GM11168 (cell line): ENCODE results near the gene KRT3.

Source experiments
- in situ Hi-C: fragments of 300-500 bp; cut with MboI; formaldehyde crosslinking; loops from one replicate; pipeline ENCODE4 v1.12.0; 2022; ENCODE audit warnings: low sequenced_read_pairs; ENCODE audit not compliant: unreplicated experiment

Gene KRT3

DNA sequence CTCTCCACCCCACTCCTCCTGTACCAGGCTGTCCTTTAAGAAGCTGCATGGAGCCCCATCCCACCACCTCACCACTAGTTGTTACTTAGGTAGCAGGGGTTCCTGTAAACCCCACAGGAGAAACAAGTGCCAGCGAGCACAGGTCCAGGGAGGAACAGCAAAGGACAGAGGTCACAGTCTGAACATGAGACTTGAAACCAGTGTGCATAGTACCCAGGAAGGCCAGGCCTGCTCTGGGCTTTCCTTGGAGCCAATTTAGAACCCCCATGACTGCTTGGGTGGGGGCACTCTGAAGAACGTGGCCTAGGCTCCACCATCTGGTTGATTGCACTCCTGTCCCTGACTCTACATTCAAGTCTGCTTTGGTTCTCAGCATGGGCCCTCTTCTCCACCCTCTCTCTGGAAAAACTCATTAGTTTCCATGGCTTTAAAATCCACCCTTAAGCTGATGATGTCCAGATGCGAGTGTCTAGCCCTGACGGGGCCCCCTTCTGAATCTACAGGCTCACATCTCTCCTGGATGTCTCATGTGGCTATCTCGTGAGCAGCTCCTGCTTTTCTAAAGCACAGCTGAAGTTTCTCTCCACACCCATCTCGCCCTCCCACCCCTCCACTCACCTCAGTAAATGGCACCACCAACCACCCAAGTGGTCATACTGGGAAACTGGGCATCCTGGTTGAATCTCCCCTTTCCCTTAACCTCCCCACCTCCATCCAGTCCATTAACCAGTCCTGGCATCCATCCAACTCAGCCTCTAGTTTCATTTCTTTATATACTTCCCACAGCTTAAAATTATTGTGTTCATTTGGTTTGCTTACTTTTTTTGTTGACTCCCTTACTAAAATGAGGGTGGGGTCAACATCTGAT, 8.4 kb downstream of the KRT3 start:
- in situ Hi-C loops: no loop called here

DNA sequence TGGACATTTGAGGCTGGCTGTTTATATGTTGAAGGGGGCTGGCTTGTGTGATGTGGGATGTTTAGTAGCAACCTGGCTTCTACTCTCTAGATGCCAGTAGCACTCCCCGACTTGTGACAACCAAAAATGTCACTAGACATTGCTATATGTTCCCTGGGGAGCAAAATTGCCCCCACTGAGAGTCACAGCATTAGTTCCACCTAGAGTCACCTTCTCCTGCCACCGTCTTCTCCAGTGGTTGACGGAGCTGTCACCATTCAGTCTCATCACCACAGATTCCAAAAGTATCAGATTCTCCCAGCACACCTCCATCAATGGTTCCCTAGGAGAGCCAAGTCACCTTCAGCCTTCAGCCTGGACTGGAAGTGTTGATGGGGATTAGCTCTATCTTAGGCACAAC, 11.0 kb downstream of the KRT3 start:
- in situ Hi-C loops: no loop called here

DNA sequence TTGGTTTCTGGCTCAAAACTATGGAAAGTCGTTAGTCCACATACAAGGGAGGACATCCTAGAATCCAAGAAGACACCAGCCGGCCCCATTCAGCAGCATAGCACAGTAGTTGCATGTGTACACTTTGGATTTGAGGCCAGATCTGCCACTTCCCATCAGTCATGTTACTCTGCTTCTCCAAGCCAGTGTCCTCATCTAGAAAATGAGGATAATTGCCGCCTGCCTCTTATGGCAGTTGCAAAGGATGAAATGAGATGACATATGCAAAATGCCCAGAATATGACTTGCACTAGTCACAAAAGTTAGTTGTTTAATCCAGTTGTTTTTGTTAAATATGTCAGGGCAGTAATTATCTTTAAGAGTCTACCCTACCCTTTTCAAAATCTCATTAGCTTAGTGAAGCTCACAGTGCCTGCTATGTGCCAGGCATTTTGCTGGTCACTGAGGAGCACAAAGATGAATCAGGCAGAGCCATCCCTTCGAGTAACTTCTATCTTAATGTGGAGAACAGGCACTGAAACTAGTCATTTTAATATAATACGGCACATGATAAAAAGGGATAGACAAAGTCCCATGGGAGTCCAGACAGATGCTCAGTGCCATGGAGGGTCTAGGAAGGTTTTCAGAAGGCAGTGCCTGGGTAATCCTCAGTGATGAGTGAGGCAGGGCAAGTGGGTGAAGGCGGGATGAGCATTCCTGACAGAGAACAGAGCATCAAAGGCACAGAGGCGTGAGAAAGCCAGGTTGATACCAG, 12.2 kb downstream of the KRT3 start:
- in situ Hi-C loops: no loop called here

DNA sequence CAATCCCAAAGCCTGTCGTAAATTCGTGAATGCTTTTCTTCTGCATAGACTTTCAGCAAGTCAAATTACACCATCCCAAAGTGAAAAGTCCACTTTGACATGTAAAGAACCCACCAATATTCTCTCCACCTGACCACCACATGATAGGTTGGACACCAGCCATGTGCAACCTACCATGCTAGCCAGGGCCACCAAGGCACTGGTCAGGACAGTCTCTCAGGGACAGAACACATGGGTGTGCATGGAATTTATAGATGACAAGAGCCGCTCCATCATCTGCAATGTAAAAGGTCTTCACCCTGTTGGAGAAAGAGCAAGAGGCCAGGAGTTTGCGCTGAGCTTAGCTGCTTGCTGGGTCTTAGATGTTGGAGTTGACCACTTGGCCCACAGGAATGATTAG, 13.4 kb downstream of the KRT3 start:
- in situ Hi-C loops: no loop called here

DNA sequence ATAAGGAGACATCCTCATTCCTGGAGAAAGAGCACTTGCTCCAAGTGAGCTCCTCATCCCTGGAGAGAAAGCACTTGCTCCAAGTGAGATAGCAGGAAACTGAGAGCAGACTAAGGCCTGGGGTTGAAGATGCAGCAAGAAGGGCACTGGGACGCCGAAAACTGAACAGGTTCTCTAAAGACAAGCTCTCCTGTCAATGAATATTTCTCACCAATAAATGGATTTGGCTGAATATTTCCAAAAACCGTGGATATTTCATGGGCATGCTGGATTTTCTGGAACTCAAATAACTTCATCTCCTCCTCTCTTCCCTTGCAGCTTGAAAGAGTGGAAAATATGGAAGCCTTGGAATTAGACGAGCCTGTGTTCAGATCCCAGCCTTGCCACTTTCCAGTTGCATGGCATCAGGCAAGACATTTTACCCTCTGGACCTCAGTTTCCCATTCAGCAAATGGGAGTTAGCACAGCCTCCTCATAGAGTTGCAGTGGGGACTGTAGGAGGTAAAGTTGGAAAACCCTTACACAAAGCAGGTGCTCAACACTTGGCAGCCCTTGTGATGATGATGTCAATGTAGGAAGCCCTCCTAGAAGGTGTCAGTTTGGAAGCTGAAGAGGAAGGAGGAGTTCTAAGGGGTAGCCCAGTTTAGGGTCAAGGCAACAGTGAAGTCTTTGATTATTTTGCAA, 14.4 kb downstream of the KRT3 start:
- in situ Hi-C loops: no loop called here

DNA sequence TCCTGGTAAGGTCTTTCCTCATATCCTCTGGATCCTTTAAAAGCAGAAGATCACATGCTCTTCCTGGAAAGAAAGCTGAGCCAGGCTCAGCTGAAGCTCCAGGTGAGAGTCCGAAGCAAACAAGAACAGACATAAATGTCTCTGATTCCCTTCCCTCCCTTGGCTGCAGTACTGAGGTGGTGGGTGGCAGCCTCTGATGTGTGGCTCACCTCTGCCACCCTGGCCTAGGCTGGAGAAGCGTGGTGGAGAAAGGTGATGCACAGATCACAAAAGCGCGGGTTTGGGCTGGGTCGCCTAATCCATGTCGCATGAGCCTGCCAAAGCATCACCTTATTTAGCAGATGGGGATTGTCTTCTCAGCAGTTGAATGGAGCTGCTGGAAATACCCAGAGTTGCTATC, 16.0 kb downstream of the KRT3 start:
- in situ Hi-C loops: no loop called here

DNA sequence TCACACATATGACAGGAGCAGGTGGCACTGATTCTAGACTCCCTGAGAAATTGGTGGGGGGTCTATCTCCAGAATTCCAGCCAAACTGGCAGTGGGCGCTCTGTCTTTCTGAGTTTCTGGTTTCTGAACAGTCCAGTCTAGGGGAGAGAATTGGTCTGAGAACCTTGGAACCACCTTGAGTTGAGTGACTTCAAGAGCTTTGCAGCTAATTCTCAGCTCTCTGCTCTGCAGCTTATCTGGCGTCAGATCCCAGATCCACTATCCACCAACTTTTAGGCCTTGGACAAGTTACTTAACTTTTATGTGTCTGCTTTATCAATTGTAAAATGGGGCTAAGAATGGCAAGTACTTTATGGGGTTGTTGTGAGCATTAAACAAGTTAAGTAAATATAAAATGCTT, 17.1 kb downstream of the KRT3 start:
- in situ Hi-C loops: no loop called here

DNA sequence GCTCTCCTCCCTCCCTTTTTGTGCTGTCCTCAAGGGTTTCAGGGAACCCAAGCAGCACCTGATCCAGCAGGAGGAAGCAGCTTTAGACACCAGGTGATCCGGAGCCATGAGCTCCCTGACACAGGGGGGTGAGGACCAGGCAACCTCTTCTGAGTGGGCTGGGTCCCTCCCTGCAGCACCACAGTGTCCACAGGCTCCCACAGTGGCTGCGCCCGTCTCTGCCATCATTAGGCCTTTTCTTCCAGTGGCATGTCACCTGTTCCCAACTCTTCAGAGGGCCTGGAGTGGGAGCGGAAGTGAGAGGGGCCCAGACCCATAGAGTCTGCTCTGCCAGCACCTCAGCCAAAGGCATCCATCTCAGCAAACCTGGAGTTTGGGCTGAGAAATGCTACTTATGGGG, 18.4 kb downstream of the KRT3 start:
- in situ Hi-C loops: no loop called here

DNA sequence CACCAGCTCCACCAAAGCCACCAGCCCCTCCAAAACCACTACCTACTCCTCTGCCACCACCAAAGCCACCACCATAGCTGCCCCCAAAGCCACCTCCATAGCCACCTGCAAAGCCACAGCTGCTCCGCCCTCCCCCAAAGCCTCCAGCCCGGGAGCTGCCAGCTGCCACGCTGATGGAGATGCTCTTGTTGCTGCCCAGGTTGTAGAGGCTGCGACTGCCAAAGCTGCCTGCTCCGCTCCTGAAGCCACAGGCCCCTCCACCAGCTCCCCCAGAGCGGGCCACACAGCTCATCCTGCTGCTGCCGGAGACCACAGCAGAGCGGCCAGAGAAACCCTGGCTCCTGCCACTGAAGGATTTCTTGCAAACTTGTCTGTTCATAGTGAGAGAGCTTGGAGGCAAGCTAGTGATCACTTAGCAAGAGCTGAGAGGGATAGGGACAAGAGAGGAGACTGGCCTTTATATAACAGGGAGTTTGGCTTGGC, 19.0 kb downstream of the KRT3 start, which contains the start of gene KRT76:
TSS of gene KRT76 (minus strand) at position 433 of the 483 bp plus-strand sequence. CDS start at position 379, 54 bp downstream.
- in situ Hi-C loops: no loop called here

DNA sequence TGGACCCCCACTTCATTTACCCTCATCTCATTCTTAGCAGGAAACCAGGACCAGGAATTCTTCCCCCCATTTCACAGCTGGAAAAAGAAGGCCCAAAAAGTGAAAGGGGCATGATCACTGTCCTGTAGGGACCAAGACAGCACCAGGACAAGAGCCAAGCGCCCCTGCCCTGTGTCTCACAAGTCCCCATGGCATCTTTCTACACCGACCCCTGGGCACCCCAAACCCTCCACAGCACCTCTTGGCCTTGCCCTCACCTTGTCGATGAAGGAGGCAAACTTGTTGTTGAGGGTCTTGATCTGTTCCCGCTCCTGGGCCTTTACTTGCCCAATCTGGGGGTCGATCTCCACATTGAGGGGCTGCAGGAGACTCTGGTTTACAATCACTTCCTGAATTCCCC, 19.5 kb downstream of the KRT3 start:
- in situ Hi-C loops: no loop called here

DNA sequence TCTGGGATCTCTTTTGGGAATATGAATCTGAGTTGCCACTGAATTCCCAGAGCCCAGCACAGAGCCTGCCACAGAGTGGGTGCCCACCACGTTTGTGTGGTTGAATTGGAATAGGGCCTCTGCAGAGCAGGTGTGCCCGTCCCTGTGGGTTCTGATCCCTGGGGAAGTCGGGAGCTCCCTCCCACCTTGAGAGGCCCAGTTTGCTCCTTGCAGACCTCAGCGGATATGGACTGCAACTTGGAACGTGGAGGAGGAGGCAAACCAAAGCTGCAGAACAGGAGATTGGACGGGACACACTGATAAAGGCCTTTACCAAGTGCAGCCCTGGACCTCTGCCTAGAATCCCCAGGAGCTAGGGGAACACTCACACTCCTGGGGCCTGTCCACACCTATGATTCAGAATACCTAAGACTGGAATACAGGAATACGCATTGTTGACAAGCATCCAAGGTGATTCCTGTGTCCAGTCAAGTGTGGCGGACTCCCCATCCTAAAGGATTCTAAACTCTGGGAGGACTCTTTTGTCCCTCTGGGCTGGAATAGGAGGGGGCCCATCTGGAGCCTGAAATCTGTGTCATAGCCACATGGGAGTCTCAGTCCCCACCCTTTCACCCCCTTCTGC, 21.2 kb downstream of the KRT3 start:
- in situ Hi-C loops: no loop called here

DNA sequence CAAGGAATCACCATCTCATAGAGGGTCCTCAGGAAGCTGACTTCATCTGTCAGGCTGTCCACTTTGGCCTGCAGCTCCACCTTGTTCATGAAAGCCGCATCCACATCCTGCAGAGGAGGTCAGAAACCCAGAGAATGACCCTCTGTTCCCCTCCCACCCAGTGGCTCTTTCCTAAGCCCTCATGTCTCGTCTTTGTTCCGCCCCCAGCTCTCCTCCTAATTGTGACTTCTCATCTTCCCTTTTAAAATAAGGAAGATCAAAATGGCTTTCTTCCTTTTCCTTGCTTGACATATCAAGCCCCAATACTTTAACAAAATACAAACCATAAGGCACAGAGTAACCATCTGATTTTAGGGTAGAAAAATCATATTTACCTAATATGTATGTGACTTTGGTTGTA, 23.1 kb downstream of the KRT3 start:
- in situ Hi-C loops: no loop called here

DNA sequence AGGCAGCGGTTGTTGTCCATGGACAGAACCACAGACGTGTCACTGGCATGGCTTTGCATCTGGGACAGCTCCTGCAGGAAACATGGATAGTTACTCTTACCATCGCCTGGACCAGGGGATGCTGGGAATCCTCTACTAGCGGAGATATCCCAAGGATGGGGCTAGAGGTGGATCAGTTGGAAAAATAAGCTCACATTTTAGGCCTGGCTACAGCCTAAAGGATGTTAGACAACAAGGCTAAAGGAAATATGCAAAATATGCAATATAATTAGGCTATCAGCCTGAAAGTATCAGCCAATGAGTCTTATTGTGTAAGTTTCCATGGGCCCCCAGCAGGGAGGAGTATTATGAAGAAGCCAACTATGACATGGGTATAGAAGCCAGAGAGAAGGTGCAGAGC, 23.7 kb downstream of the KRT3 start:
- in situ Hi-C loops: no loop called here

DNA sequence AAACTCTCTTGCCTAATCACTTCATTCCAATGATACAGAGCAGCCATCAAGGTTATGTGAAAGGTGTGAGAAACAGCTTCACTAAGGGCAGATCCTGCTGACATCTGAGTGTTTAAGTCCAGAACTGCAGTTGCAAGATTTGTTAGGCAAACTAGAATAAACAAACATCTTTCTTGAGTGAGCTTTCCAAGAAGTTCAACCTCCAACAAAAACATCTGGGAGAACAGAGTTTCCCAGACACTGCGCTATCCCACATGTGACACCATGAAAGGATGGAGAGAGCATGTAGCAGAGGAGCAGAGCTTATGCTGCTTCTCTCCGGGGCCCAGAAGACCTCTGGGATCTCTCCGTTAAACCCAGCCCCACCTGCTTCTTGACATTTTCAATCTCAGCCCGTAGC, 24.4 kb downstream of the KRT3 start:
- in situ Hi-C loops: no loop called here

DNA sequence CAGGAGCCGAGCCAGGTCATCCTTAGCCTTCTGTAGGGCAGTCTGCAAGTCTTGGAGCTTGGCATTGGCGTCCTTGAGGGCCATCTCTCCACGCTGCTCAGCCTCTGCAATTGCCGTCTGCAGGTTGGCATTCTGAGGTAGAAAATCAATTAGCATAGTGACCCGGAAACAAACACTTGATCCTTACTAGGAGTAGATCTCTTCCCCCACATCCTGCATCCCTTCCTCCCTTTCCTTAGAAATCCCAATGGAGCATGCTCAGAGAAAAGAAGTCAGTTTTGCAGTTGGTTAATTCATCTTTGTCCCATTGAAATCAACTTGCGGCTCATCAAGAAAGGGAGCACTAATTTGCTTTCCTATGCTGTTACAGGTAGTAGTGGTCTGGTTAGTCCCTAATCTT, 24.8 kb downstream of the KRT3 start:
- in situ Hi-C loops: no loop called here

DNA sequence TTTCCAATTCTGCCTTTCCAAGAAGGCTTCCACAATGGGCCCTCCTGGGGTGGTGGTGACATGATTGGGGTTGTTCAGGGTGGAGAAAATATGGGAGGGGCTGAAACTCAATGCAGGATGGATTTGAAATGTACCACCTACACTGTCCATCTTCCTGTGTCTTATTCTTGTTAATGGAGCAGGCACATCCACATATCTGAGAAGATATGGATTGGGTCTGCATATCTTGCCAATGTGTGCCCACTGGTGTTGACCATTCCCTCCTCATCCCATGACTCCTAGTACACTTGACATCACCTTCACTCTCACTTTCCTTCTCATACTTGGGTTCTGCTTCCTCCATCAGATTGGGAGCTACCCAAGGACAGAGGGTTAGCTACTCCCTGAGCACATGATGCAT, 26.0 kb downstream of the KRT3 start:
- in situ Hi-C loops: no loop called here

DNA sequence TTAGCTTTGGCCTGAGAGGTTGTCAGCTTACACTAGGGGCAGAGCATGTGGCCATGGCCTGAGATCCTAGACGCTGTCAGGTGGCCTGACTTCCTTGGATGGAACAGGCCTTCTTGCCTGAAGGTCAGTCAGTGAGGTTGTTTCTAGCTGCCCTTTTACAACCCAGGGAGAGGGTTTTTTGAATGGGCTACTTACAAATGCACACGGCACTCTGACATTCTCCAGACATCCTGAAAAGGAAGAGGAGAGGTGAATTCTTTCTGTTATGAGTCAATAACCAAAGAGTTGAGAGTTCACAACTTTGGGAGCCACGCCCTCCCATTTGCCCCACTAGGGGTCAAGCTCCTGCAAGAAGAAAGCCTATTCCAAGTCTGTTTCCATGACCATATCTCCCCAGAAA, 26.6 kb downstream of the KRT3 start:
- in situ Hi-C loops: no loop called here

DNA sequence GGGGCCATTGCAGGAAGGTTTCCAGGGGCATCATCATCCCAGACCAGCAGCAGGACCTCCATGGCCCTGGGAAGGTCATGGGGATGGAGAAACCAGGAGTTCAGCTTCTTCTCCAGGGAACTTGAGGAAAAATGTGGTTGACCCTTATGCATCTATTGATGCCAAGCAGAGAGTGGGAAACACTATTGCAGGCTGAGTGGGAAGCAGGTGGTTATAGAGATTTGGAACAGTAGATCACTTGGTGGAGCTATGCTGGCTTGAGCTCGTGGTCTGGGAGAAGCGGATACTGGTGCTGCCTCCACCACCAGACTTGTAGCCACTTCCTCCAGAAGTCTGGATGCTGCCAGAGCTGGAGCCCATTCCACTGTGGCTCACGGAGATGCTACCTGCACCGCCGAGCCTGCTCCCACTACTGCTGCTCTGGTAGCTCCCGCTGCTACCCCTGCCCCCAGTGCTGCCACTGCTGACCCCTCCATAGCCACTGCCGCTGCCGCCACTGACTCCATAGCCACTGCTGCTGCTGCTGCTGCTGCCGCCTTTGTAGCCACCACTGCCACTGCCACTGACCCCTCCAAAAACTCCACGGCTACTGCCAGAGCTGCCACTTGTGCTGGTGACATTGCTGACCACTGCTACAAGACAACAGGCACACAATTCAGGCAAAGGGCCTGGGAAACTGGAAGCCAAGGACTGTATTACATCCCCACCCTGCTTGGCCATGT, 27.3 kb downstream of the KRT3 start:
- in situ Hi-C loops: no loop called here

DNA sequence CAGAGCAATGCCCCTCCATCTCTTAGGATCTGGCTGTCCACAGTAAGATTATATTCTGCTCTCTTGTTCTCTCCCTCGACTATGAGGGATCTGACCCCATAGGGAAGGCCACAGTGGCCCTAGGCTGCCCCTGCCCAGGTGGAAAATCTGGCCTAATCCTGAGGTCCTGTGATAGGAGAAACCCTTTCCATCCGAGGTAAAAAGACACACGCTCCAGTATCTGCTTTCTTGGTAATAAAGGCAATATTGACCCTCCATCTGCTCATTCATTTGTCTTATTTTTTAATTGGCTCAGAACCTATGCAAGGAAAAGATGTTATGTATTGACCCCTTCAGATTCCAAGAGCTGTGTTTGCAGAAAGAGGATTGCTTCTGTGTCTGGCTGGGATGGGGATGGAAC, 28.5 kb downstream of the KRT3 start:
- in situ Hi-C loops: no loop called here

DNA sequence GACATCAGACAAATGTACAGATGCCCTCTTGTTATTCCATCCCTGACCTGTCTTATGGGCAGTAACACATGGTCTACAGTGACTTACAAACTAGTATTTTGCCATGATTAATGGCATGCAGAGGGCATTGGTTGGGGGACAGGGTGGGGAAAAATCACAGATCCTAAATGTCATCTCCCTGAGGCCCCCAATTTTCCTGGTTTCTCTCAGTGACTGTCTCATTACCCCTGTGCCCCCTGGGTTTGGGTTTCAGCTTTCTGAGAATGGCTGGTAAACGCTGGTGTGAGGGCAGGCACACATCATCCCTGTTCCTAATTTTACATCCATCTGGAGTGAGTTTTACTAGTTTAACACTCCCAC, 28.9 kb downstream of the KRT3 start:
- in situ Hi-C loops: no loop called here
